Naive thymus-derived CD4-positive, alpha-beta T cell (primary cell): Measurements from ENCODE around the gene FOXN3. TPM values are rescaled to one million over a fixed set of nuclear protein-coding genes. Genes with fewer than 3 reads are reported as not detected.

Source experiments
- ATAC-seq: fragments of 150-1000 bp; cut with Tn5 transposase; 2 replicates; pipeline ENCODE4 v1.10.0; 2021; ENCODE audit warnings: mild to moderate bottlenecking, moderate library complexity
- CTCF ChIA-PET: fragments of 350-600 bp; sonication (Branson Sonifier 250); formaldehyde crosslinking; loops from one replicate; lab custom pipeline; 2021; ENCODE audit warnings: antibody characterized with exemption; lab: Charles Lee
- POLR2A ChIA-PET: fragments of 350-600 bp; sonication (Branson Sonifier 250); formaldehyde crosslinking; loops from one replicate; lab custom pipeline; 2021; ENCODE audit warnings: antibody characterized with exemption, inconsistent platforms; lab: Charles Lee
- DNase-seq, 9 donors: peaks; one replicate each; pipeline versions ENCODE4 v3.0.0 to v3.0.0-alpha.2; 2020 to 2022; ENCODE audit warnings: mixed read lengths in 1 of 9
- H3K27ac ChIP-seq: one replicate; pipeline ENCODE4 v1.7.0; 2013; ENCODE audit warnings: mild to moderate bottlenecking, low read depth, low read length, moderate library complexity
- H3K27me3 ChIP-seq, 2 donors: one replicate each; pipeline ENCODE4 v1.7.0; 2013; ENCODE audit warnings: low read length in 2 of 2, mild to moderate bottlenecking in 2 of 2, moderate library complexity in 2 of 2; ENCODE audit not compliant: control insufficient read depth in 2 of 2, insufficient read depth in 2 of 2
- H3K36me3 ChIP-seq, 3 experiments: 1 replicate in 2 of 3; 2 replicates in 1 of 3; pipeline ENCODE4 v1.7.0; 2013; ENCODE audit warnings: low read length in 3 of 3, mild to moderate bottlenecking in 3 of 3, moderate library complexity in 1 of 3; ENCODE audit not compliant: insufficient read depth in 3 of 3, control insufficient read depth in 2 of 3
- H3K4me1 ChIP-seq, 2 donors: one replicate each; pipeline ENCODE4 v1.7.0; 2013; ENCODE audit warnings: low read length in 2 of 2, mild to moderate bottlenecking in 2 of 2, moderate library complexity in 1 of 2; ENCODE audit not compliant: control insufficient read depth in 2 of 2, insufficient read depth in 2 of 2
- H3K4me3 ChIP-seq: 2 replicates; pipeline ENCODE4 v1.7.0; 2013; ENCODE audit warnings: mild to moderate bottlenecking, low read length
- H3K9me3 ChIP-seq, 3 experiments: 1 replicate in 2 of 3; 2 replicates in 1 of 3; pipeline ENCODE4 v1.7.0; 2013; ENCODE audit warnings: low read length in 3 of 3; ENCODE audit not compliant: control insufficient read depth in 2 of 3
- H3K27ac Mint-ChIP-seq, 9 donors: one replicate each; pipeline ENCODE4 v1.8.0; 2020 to 2022; ENCODE audit warnings: mixed read lengths in 9 of 9, mild to moderate bottlenecking in 8 of 9, moderate library complexity in 5 of 9, inconsistent platforms in 2 of 9
- H3K27me3 Mint-ChIP-seq, 5 donors: one replicate each; pipeline ENCODE4 v1.8.0; 2021 to 2022; ENCODE audit warnings: mixed read lengths in 5 of 5, mild to moderate bottlenecking in 1 of 5
- H3K36me3 Mint-ChIP-seq, 5 donors: one replicate each; pipeline ENCODE4 v1.8.0; 2020 to 2022; ENCODE audit warnings: mixed read lengths in 5 of 5, mild to moderate bottlenecking in 3 of 5, inconsistent platforms in 1 of 5
- H3K4me1 Mint-ChIP-seq, 7 donors: one replicate each; pipeline ENCODE4 v1.8.0; 2020 to 2022; ENCODE audit warnings: mixed read lengths in 7 of 7, mild to moderate bottlenecking in 3 of 7, inconsistent platforms in 1 of 7
- H3K4me3 Mint-ChIP-seq, 10 donors: one replicate each; pipeline ENCODE4 v1.8.0; 2020 to 2022; ENCODE audit warnings: mild to moderate bottlenecking in 10 of 10, mixed read lengths in 10 of 10, moderate library complexity in 6 of 10, inconsistent platforms in 2 of 10
- H3K9me3 Mint-ChIP-seq, 11 donors: one replicate each; pipeline ENCODE4 v1.8.0; 2020 to 2022; ENCODE audit warnings: mixed read lengths in 11 of 11, mild to moderate bottlenecking in 4 of 11, inconsistent platforms in 1 of 11, moderate library complexity in 1 of 11
- intact Hi-C, 2 donors: fragments of 100-400 bp; cut with micrococcal nuclease; formaldehyde crosslinking; loops; one replicate each; pipeline ENCODE4 v1.15.1; 2023
- polyA plus RNA-seq, 2 donors: library from polyadenylated mRNA; unstranded; fragments of 300-500 nt; fragmentation: Illumina TruSeq; gene quantifications; one replicate each; pipeline ENCODE4 v1.2.3, GENCODE V29; 2021
- total RNA-seq, 6 experiments: library from RNA in 5 of 6; stranded (reverse) in 5 of 6; gene quantifications; 1 replicate in 5 of 6; 2 replicates in 1 of 6; pipeline ENCODE4 v1.2.3 and lab custom pipeline; 2021 to 2026

FOXN3 gene
- total and polyA plus RNA-seq, 7 experiments from 2014 or later, result 103 to 192 (median 149) TPM

GRCh38 chr14:89367779-89368120 lies 49.3 kb downstream of the FOXN3 start:
- no peak overlapping the region for H3K4me3 Mint-ChIP-seq
- H3K4me1 Mint-ChIP-seq, result peaks cover 45 to 95% (median 83%) of the 10 kb centered on the region in 7 donors

GRCh38 chr14:89366864-89367778 lies 49.9 kb downstream of the FOXN3 start:
- Mint-ChIP-seq H3K4me1 (peaks cover 43 to 90% (median 78%) of the 10 kb centered on the region in 7 donors), H3K27me3 (no peaks in the 10 kb centered on the region), H3K36me3 (peaks cover 0 to 25% (median 8%) of the 10 kb centered on the region in 5 donors), H3K9me3 (peaks cover 0 to 3% (median 0%) of the 10 kb centered on the region in 11 donors), H3K27ac (peak overlapping the region; percentile 18 to 97 (median 84)), H3K4me3 (peak overlapping the region in 7 of 10 donors; percentile 8 to 91 (median 32))
- H3K4me1 ChIP-seq, result peaks cover 18 to 26% of the 10 kb centered on the region in 2 donors
- ChIA-PET CTCF (no interaction called here), POLR2A (interaction anchor here (0.7 to 1.8 kb wide), 2 partner anchors 14 to 63 kb away, joined by 4 to 8 read pairs; no protein-coding TSS in a partner anchor)
- H3K27ac ChIP-seq, result peak overlapping the region; percentile 40
- intact Hi-C loops, result no loop called here
- no peak for ATAC-seq
- H3K4me3 ChIP-seq, result no peak overlapping the region
- DNase-seq, result no peak
- no peaks in the 10 kb centered on the region for H3K36me3 ChIP-seq
- no peaks in the 10 kb centered on the region for H3K27me3 ChIP-seq
- H3K9me3 ChIP-seq, result no peaks in the 10 kb centered on the region

More at GRCh38 chr14:89367779-89368120, 49.3 kb downstream of the FOXN3 start:
- ChIA-PET CTCF (no interaction called here), POLR2A (no interaction called here)
- Mint-ChIP-seq H3K27me3 (no peaks in the 10 kb centered on the region), H3K27ac (peak overlapping the region; percentile 7 to 95 (median 83)), H3K36me3 (peaks cover 0 to 25% (median 9%) of the 10 kb centered on the region in 5 donors), H3K9me3 (peaks cover 0 to 3% (median 0%) of the 10 kb centered on the region in 11 donors)
- H3K36me3 ChIP-seq, result no peaks in the 10 kb centered on the region
- H3K4me3 ChIP-seq, result no peak overlapping the region
- DNase-seq, result no peak
- ATAC-seq, result no peak
- intact Hi-C loops, result no loop called here
- peaks cover 20 to 25% of the 10 kb centered on the region in 2 donors for H3K4me1 ChIP-seq
- no peaks in the 10 kb centered on the region for H3K9me3 ChIP-seq
- peak overlapping the region; percentile 40 for H3K27ac ChIP-seq
- H3K27me3 ChIP-seq, result no peaks in the 10 kb centered on the region

GRCh38 chr14:89365061-89365801 lies 51.8 kb downstream of the FOXN3 start:
- Histone ChIP-seq H3K36me3 (no peaks in the 10 kb centered on the region), H3K27me3 (no peaks in the 10 kb centered on the region), H3K4me1 (peaks cover 18 to 26% of the 10 kb centered on the region in 2 donors), H3K9me3 (no peaks in the 10 kb centered on the region), H3K4me3 (peak overlapping the region; percentile 20), H3K27ac (peak overlapping the region; percentile 77)
- peak overlapping the region; percentile 84 to 97 (median 92) for H3K27ac Mint-ChIP-seq
- no peaks in the 10 kb centered on the region for H3K27me3 Mint-ChIP-seq
- peaks cover 0 to 19% (median 3%) of the 10 kb centered on the region in 5 donors for H3K36me3 Mint-ChIP-seq
- peak overlapping the region; percentile 79 to 91 (median 86) for H3K4me3 Mint-ChIP-seq
- ChIA-PET POLR2A (interaction anchor here (0.6 to 1.8 kb wide), 4 partner anchors 8 to 1435 kb away, joined by 3 to 8 read pairs (median 3); no protein-coding TSS in a partner anchor), CTCF (interaction anchor here (0.6 to 1.2 kb wide), 2 partner anchors 27 to 187 kb away, joined by 3 read pairs; no protein-coding TSS in a partner anchor)
- peak in 8 of 9 donors; percentile 39 to 82 (median 66) for DNase-seq
- intact Hi-C loops, result loop anchor here (1.0 to 2.0 kb wide), 6 partner anchors 10 to 188 kb away; partner anchors contain the start of gene FOXN3 (in 2 of the 2)
- peak; percentile 96 for ATAC-seq
- H3K9me3 Mint-ChIP-seq, result peaks cover 0 to 3% (median 0%) of the 10 kb centered on the region in 11 donors
- peaks cover 38 to 73% (median 63%) of the 10 kb centered on the region in 7 donors for H3K4me1 Mint-ChIP-seq

GRCh38 chr14:89364316-89364715 lies 52.7 kb downstream of the FOXN3 start:
- Mint-ChIP-seq H3K36me3 (peaks cover 0 to 20% (median 0%) of the 10 kb centered on the region in 5 donors), H3K27ac (peak overlapping the region; percentile 84 to 97 (median 92)), H3K27me3 (no peaks in the 10 kb centered on the region), H3K4me3 (peak overlapping the region; percentile 79 to 91 (median 86)), H3K9me3 (no peaks in the 10 kb centered on the region), H3K4me1 (peaks cover 43 to 73% (median 57%) of the 10 kb centered on the region in 7 donors)
- H3K4me1 ChIP-seq, result peaks cover 18 to 26% of the 10 kb centered on the region in 2 donors
- H3K36me3 ChIP-seq, result no peaks in the 10 kb centered on the region
- H3K9me3 ChIP-seq, result no peaks in the 10 kb centered on the region
- DNase-seq (no peak), ATAC-seq (no peak)
- CTCF ChIA-PET, result interaction anchor here (1.2 kb wide), 1 partner anchor 187 kb away, joined by 3 read pairs; no protein-coding TSS in a partner anchor
- H3K27ac ChIP-seq, result peak overlapping the region; percentile 77
- POLR2A ChIA-PET, result interaction anchor here (0.6 kb wide), 1 partner anchor 29 kb away, joined by 3 read pairs; no protein-coding TSS in a partner anchor
- peak overlapping the region; percentile 20 for H3K4me3 ChIP-seq
- no peaks in the 10 kb centered on the region for H3K27me3 ChIP-seq
- intact Hi-C loops, result loop anchor here in 1 of 2 donors (2.0 kb wide), 3 partner anchors 14 to 62 kb away; partner anchors contain the start of gene FOXN3

- no peak for DNase-seq
- peaks cover 44 to 75% (median 61%) of the 10 kb centered on the region in 7 donors for H3K4me1 Mint-ChIP-seq
- Histone ChIP-seq H3K4me3 (no peak overlapping the region), H3K27me3 (no peaks in the 10 kb centered on the region), H3K36me3 (no peaks in the 10 kb centered on the region), H3K27ac (no peak overlapping the region), H3K4me1 (peaks cover 12 to 21% of the 10 kb centered on the region in 2 donors), H3K9me3 (no peaks in the 10 kb centered on the region)
- CTCF ChIA-PET, result no interaction called here
- H3K4me3 Mint-ChIP-seq, result peak overlapping the region in 1 of 10 donors; percentile 50
- peak overlapping the region in 7 of 9 donors; percentile 51 to 87 (median 65) for H3K27ac Mint-ChIP-seq
- peaks cover 0 to 28% (median 4%) of the 10 kb centered on the region in 5 donors for H3K36me3 Mint-ChIP-seq
- H3K9me3 Mint-ChIP-seq, result no peaks in the 10 kb centered on the region
- H3K27me3 Mint-ChIP-seq, result no peaks in the 10 kb centered on the region
- POLR2A ChIA-PET, result interaction anchor here (0.6 kb wide), 1 partner anchor 9 kb away, joined by 3 read pairs; no protein-coding TSS in a partner anchor
- intact Hi-C loops, result no loop called here
- no peak for ATAC-seq
These were observed 56.8 kb downstream of the FOXN3 start for GRCh38 chr14:89360277-89360676.
